Left ventricle myocardium inferior (tissue), 1 donor: ENCODE results near the gene PLA2G12A. TPM values are rescaled to one million over a fixed set of nuclear protein-coding genes. Genes with fewer than 3 reads are reported as not detected.

ENCODE experiments used
- DNase-seq: peaks from one replicate; pipeline ENCODE4 v3.0.0-alpha.2; 2020
- H3K27ac ChIP-seq: fragments of 200-600 bp; replicated peaks from 2 replicates; pipeline ENCODE4 v1.8.0; 2021
- H3K27me3 ChIP-seq: fragments of 200-600 bp; 2 replicates; pipeline ENCODE4 v1.8.0; 2021; ENCODE audit warnings: low read depth
- H3K36me3 ChIP-seq: fragments of 200-600 bp; 2 replicates; pipeline ENCODE4 v1.8.0; 2021
- H3K4me1 ChIP-seq: fragments of 200-600 bp; 2 replicates; pipeline ENCODE4 v1.8.0; 2021
- H3K4me3 ChIP-seq: fragments of 200-600 bp; 2 replicates; pipeline ENCODE4 v1.8.0; 2021; ENCODE audit warnings: mild to moderate bottlenecking, moderate library complexity
- H3K9me3 ChIP-seq: fragments of 200-600 bp; replicated peaks from 2 replicates; pipeline ENCODE4 v1.8.0; 2021
- intact Hi-C: fragments of 100-400 bp; cut with micrococcal nuclease; formaldehyde crosslinking; loops from one replicate; pipeline ENCODE4 v1.11.0; 2022
- total RNA-seq: library from RNA; stranded (reverse); fragmentation: NEBNext Ultra II Directional; extraction: Animal tissue kit (Norgen Biotek cat#: 25700); gene quantifications from one replicate; pipeline ENCODE4 v1.2.1, GENCODE V29; 2021
- TF ChIP-seq, protein P1 (sequence below): fragments of 200-600 bp; IDR thresholded peaks from 2 replicates; pipeline ENCODE4 v1.8.0; 2021; ENCODE audit warnings: antibody characterized with exemption, mild to moderate bottlenecking, borderline replicate concordance
- donor health status: DM: no; HTN: yes; CAD: no; lungs with severe emphysema.

The PLA2G12A gene
- total RNA-seq, 1 donor from 2014 or later, result 64.7 TPM

DNA sequence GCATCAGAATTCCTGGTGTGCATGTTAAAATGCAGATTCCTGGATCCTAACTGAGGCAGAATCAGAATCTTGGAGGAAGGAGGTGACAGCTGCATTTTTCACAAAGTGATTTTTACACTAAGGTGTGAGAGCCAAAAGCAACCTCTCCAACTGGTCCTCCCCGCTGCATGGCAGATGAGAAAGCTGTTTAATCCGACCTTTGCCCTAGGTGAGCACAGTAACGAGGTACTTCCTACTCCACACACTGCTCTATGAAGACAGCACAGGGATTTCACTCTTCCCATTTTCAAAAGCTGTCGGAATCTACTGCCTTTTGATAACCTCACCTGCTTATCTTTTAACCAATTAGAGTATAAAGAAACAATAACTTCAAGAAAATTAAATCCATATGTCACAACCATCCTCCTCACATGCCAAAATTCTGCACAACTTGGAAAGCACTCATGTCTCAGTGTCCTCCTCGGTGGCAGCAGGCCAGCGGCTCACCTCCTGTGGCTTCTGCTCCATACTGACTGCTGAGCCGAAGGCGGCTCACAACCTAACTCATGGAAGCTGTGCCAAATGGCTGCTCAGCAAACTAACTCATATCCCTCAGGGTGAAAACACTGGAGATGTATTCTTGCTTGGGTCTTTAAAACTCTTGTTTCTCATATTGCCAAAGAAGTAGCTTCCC lies 30.2 kb downstream of the PLA2G12A start:
- no peak overlapping the region for H3K4me3 ChIP-seq
- H3K9me3 ChIP-seq, result no peaks in the 10 kb centered on the region
- no peak for DNase-seq
- peaks cover 16% of the 10 kb centered on the region for H3K36me3 ChIP-seq
- TF ChIP-seq, protein P1, sequence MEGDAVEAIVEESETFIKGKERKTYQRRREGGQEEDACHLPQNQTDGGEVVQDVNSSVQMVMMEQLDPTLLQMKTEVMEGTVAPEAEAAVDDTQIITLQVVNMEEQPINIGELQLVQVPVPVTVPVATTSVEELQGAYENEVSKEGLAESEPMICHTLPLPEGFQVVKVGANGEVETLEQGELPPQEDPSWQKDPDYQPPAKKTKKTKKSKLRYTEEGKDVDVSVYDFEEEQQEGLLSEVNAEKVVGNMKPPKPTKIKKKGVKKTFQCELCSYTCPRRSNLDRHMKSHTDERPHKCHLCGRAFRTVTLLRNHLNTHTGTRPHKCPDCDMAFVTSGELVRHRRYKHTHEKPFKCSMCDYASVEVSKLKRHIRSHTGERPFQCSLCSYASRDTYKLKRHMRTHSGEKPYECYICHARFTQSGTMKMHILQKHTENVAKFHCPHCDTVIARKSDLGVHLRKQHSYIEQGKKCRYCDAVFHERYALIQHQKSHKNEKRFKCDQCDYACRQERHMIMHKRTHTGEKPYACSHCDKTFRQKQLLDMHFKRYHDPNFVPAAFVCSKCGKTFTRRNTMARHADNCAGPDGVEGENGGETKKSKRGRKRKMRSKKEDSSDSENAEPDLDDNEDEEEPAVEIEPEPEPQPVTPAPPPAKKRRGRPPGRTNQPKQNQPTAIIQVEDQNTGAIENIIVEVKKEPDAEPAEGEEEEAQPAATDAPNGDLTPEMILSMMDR, result no peak
- H3K27ac ChIP-seq, result no peak overlapping the region
- intact Hi-C loops, result no loop called here
- peaks cover 33% of the 10 kb centered on the region for H3K4me1 ChIP-seq
- H3K27me3 ChIP-seq, result no peaks in the 10 kb centered on the region

DNA sequence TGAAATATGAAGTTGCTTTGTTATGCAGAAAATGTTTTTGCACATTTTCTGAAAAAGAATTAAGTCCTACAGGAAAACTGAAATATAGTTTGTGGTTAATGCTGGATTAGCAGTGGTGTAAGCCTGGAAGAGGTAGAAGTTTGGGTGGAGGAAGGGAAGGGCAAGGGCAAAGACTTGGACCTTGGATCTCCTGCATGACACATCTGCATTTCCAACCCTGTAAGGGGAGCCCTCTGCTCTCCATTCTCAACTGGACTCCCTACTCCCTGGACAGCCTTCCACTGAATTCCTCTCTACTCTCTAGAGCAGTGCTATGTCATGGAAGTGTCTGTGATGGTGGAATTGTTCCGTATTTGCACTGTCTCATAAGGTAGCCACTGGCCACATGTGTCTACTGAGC lies 31.2 kb downstream of the PLA2G12A start:
- H3K4me3 ChIP-seq, result no peak overlapping the region
- intact Hi-C loops, result no loop called here
- peaks cover 25% of the 10 kb centered on the region for H3K4me1 ChIP-seq

DNA sequence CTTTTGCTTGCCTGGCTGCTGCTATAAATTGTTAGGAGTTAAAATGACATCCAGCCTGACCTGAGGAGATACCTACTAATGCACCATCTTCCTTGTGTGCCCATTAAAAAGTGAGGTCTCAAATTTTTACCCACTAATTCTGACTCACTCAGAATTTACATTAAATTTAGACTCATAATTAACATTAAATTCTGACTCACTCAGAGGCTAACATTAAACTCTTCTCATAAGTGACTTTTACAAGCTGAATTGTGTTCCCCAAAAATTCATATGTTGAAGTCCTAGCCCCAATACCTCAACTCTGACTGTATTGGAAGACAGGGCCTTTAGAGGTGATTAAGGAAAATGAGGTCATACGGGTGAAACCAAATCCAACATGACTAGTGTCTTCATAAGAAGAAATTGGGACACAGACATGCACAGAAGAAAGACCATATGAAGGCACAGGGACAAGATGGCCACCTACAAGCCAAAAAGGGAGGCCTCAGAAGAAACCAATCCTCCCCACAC lies 38.4 kb downstream of the PLA2G12A start:
- Histone ChIP-seq H3K9me3 (no peaks in the 10 kb centered on the region), H3K36me3 (peaks cover 59% of the 10 kb centered on the region), H3K27ac (no peak overlapping the region), H3K27me3 (no peaks in the 10 kb centered on the region), H3K4me1 (no peaks in the 10 kb centered on the region), H3K4me3 (no peak overlapping the region)
- TF ChIP-seq, protein P1, result no peak
- intact Hi-C loops, result no loop called here
- DNase-seq, result no peak

More for the DNA sequence above, 31.2 kb downstream of the PLA2G12A start:
- no peaks in the 10 kb centered on the region for H3K9me3 ChIP-seq
- H3K36me3 ChIP-seq, result peaks cover 26% of the 10 kb centered on the region
- H3K27me3 ChIP-seq, result no peaks in the 10 kb centered on the region
- no peak overlapping the region for H3K27ac ChIP-seq
- DNase-seq, result no peak
- TF ChIP-seq, protein P1, result no peak

DNA sequence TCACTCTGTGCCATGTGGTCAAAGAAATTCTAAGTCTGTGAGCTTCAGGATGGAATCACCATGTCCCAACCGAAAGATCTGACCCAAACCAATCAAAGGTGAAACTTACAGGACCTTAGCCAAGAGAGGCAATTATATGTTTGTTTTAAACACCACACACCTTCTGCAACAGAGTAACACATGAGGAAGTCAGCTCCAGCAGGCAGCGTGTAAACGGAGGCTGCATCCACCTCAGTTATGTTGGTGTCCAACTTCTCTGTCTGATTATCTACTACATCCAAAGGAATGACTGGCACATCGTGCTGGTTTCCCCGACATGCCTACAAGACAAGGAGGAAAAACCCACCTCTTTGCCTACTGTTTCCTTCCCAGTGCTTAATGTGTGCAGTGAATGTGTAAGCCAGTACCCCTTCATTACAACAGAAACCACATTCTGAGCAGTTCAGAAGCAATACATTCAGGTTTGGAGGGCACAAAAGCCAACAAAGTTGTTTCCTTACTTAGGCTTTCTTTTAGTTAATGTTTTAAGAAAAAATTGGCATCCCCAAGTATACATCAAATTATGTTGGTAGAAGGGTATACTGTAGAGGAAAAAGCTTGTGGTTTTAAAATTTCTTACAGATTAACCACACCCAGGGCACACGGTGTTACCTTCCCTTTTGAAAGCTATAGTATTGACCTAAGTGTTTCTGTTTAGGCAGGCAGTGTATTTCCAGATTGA lies 39.0 kb downstream of the PLA2G12A start:
- DNase-seq, result no peak
- Histone ChIP-seq H3K9me3 (no peaks in the 10 kb centered on the region), H3K27ac (no peak overlapping the region), H3K4me1 (no peaks in the 10 kb centered on the region), H3K27me3 (no peaks in the 10 kb centered on the region), H3K36me3 (peaks cover 62% of the 10 kb centered on the region), H3K4me3 (no peak overlapping the region)
- TF ChIP-seq, protein P1, result no peak
- intact Hi-C loops, result no loop called here

- Histone ChIP-seq H3K36me3 (peaks cover 34% of the 10 kb centered on the region), H3K27ac (no peak overlapping the region), H3K4me1 (no peaks in the 10 kb centered on the region), H3K4me3 (no peak overlapping the region), H3K9me3 (no peaks in the 10 kb centered on the region), H3K27me3 (no peaks in the 10 kb centered on the region)
- no peak for DNase-seq
- intact Hi-C loops, result no loop called here
- TF ChIP-seq, protein P1, result no peak
These were observed 45.1 kb downstream of the PLA2G12A start for GRCh38 chr4:109684727-109685126.
